GF-D8 (cell line): ENCODE results near the gene RBMS3.
"Not testable (repeated sequence)": the region's sequence is repeated elsewhere in the genome, so short reads cannot be mapped to it uniquely, and the experiment has no call there.

Experiments
- DNase-seq: peaks from one replicate; lab custom pipeline; 2025; lab: John Stamatoyannopoulos, UW

The RBMS3 gene

DNA sequence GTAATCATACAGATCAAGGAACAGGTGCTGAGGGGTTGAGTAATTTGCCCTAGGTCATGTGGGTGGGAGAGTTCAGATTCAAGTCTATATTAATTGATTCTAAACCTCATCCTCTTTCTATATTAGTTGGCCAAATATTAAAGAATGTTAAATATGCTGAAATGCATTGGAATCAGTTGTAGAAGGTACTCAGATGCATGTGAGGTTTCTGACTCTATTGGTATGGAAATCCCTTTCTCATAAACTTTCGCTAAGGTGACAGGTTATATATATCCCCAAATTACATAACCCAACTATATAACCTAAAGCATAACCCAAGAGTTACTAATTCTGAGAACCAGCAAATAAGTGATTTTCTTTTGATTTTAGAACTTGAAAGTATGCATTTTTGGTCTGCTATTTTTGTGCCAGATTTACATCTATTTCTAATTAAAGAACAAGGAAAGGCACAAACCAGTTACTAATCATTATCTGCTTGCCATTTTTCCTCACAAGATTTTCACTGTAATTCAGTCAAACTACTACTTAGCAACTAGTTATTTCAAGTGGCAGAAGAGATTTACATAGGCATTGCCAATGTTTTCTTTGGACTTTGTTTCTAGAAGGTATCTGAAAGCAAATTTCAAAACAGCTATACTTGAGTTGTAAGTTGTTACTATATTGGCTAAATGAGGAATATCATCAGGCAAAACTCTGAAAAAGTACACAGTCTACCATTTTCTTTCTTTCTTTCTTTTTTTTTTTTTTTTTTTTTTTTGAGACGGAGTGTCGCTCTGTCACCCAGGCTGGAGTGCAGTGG lies 201.3 kb downstream of the RBMS3 start:
- DNase-seq, result no peak

GRCh38 chr3:29484633-29485032 lies 203.8 kb downstream of the RBMS3 start:
- no peak for DNase-seq

DNA sequence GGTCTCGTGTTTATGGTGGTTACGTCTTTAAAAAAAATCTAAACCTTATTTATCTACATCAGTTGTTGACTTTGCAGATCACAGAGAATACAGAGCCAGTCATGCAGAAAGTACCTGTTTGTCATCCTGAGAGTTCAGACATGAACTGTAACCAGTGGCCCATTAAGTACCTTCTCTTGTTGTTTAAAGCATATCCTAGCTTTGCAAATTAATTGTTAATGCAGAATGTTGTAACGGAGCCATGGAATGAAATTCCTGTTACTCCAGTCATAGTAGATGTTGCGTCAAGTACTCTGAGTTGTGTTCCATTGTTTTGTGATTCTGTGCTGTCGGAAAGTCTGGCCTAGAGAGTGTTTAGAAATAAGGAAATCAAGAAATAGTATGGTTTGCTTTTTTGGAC lies 205.2 kb downstream of the RBMS3 start:
- no peak for DNase-seq

GRCh38 chr3:29486917-29487316 lies 206.0 kb downstream of the RBMS3 start:
- no peak for DNase-seq

DNA sequence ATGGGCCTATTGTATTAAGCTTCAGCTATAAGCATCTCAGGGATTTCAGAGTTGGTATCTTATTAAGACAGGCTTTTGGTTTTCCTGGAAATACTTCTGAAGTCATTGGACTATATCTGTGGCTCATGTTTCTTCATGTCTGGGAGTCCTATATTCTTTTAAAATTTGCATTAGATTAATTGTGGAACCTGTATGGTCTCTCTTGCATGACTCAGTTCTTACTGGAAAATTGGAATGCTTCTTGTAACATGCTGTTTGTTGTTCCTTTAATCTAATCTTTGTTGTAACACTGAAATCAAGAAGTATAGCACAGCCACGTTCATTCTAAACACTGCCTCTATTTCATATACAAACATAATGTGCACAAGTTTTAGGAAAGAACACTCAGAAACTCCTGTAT lies 208.1 kb downstream of the RBMS3 start:
- no peak for DNase-seq

GRCh38 chr3:29493109-29493508 lies 212.2 kb downstream of the RBMS3 start:
- no peak for DNase-seq

DNA sequence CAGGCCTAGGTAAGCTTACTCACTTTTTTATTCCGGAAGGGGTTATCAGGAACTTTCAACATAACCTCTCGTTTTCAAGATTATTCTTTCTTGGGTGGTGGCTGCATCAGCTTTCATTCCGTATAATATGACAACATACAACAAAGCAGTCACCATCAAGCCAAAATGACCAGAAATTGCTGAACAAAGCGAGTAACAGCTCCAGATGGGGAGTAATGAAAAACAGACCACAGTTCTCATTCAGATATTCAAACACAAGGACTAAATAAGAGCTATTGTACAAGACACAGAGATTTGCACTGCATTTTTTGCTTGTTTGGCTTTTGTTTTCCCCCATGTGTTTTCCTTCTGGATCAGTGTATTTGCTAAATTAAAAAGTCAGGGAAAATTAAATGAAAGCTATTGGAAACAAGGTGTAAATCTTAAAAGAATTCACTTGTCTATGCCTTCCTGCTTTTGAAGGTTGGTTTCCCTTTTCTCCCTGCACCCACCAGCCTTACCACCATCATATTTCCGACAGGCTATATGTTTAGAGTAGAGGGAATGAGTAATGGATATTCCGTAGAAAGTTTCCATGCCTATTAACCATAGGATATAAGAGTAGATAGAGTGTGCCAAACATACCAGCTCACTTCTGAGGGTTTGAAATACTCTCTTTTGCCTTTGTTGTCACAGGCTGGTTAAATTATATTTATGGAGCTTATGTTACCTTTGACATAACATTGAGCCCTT lies 213.6 kb downstream of the RBMS3 start:
- DNase-seq, result no peak

DNA sequence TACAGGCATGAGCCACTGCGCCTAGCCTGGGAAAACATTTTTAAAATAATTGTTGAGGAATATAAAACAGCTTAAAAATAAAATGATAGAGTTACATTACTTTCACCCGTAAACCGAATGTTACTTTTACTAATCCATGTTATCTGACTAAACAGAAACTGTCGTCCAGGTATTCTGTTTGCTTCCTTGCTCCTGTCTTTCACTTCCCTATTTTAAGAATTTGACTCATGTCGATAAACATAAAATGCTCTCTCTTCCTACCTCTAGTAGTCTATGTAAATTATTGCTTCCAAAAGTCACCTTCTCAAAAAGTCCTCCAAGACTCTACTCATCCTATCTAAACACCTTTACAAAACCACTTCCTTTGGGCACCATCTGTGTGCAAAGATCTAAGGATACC lies 216.4 kb downstream of the RBMS3 start:
- DNase-seq, result no peak

DNA sequence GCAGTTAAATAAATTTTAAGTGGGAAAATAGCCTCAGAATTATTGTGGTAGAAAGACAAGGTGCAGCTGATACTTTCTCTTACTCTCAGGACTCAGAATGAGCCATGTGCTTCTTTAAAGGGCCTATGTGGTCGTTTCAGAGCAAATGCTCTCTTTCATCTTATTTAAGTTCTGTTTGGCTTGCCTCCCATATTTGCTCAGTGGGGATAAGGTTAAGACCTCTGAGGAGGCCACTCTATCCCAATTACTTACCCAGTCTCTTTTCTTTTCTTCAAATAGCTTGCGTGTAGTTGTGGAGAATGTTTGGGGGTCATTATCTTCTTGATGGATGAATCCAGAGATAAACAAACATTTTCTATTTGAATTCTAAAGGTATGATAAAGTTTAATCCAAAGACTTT lies 221.9 kb downstream of the RBMS3 start:
- DNase-seq, result no peak

GRCh38 chr3:29503314-29503713 lies 222.4 kb downstream of the RBMS3 start:
- DNase-seq, result no peak

- no peak for DNase-seq
These were observed 223.1 kb downstream of the RBMS3 start for GRCh38 chr3:29503958-29504357.

DNA sequence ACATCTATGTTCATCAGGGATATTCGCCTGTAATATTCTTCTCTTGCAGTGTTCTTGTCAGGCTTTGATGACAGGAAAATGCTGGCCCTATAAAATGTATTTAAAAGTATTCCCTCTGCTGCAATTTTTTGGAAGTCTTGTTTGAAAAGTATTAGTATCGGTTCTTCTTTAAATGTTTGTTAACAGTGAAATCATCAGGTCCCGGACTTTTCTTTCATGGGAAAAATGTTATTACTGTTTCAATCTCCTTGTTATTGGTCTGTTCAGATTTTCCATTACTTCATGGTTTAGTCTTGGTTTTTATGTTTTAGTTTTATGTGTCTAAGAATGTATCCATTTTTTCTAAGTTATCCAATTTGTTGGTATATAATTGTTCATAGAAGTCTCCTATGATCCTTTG lies 225.6 kb downstream of the RBMS3 start:
- DNase-seq, result no peak

GRCh38 chr3:29511701-29512100 lies 230.8 kb downstream of the RBMS3 start:
- no peak for DNase-seq

GRCh38 chr3:29512641-29513040 lies 231.8 kb downstream of the RBMS3 start:
- no peak for DNase-seq

DNA sequence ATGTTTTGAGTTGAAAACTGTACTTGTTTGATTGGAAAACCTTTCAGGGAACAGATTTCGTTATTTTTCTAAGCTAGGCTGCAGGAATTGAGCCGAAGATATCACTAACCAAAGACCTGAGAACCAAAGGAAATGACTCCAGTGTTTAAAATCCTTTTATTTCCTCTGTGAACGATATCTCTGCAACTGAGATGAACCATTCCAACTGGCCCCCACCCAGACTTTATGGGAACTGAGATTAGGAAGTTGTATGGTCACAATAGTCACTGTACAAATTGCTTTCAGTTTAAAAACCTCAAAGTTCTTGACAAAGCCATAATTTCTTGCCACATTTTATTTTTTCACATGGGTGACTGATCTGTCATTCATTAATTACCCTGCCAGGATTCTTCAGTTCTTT lies 232.4 kb downstream of the RBMS3 start:
- no peak for DNase-seq

DNA sequence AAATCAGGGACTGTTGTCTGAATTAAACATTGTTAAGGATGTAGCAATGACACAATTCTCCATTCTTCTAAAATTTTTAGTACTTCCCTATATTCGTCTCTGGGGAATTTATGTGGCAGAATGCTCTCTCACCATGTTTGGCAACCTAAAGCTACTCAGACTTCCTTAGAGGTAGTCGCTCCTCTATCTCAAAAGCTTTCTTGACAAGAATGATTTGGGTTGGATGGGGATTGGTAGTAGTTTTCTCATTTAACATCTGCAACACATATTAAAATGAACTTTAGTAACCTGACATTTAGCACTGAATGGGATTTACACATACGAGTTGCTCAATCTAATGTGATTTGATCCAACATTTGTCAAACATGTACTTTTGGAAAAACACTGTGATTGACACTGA lies 233.3 kb downstream of the RBMS3 start:
- no peak for DNase-seq

GRCh38 chr3:29514912-29515311 lies 234.0 kb downstream of the RBMS3 start:
- no peak for DNase-seq

GRCh38 chr3:29515451-29515850 lies 234.6 kb downstream of the RBMS3 start:
- no peak for DNase-seq

GRCh38 chr3:29516164-29516563 lies 235.3 kb downstream of the RBMS3 start:
- no peak for DNase-seq

DNA sequence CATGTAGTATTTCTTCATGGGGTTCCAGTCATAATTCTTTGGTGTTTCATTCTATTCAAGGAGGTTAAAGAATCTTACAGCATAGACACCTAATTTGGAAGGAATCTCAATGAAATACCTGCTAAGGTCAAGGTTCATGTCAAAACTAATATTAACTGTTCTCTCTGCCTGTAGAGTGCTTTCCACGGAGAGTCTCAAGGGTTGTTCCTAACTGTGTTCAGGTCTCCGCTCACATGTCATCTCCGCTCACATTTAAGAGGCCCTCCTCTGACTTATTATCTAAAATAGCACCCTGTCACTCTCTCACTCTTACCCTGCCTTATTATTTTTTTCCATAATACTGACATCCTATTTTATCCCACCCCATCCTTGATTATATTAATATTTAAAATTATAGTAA lies 239.9 kb downstream of the RBMS3 start:
- DNase-seq, result no peak

DNA sequence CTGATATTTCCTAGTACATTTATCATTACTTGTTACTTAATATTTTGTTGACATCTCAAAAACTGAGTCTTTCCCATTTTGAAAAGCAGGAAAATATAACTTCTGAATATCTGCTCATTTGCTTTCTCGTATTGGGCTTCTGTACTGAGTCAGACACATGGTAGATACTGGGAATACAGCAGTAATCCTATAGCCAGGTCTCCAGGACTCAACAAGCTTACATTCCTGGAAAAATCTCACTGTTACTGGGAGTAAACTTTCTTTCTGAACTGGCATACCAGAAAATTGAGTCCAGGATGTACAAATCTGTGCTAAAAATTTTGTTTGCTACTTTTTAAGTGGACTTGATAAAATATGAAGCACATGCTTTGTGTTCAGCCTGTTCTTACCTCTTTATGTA lies 240.4 kb downstream of the RBMS3 start:
- DNase-seq, result no peak

GRCh38 chr3:29521751-29522150 lies 240.9 kb downstream of the RBMS3 start:
- no peak for DNase-seq

DNA sequence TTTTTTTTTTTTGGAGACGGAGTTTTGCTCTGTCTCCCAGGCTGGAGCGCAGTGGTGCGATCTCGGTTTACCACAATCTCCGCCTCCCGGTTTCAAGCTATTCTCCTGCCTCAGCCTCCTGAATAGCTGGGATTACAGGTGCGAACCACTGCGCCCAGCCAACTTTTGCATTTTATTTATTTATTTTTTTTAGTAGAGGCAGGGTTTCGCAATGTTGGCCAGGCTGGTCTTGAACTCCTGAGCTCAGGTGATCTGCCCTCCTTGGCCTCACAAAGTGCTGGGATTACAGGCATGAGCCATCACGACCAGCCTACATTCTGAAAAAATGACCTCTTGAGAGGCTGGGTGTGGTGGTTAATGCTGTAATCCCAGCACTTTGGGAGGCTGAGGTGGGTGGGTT lies 243.6 kb downstream of the RBMS3 start:
- DNase-seq, result not testable (repeated sequence)
